GM19025 (cell line): Measurements from ENCODE around the gene ELMO1.

Experiments
- ATAC-seq: cut with Tn5 transposase; IDR thresholded peaks from one replicate; pipeline ENCODE4 v1.9.1; 2021; ENCODE audit warnings: mild to moderate bottlenecking, low read depth, moderate library complexity; ENCODE audit not compliant: unreplicated experiment

The ELMO1 gene

DNA sequence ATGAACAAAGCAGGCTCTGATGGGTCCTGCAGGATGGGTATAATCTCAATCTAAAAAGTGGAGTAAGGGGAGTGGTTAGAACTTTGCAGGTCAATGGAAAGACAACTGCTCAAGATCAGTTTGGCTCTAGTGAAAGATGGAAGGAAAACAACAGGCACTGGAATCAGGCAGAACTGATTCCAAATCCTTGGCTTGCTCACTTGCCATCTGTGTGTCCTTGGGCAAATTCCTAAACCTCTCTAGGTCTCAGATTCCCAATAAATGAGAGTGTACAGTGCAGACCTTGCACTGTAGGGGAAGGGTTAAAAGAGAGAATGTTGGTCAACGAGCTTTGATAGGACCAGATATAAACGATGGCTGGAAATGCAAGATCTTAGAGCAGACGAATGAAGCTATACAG is 538.3 kb downstream of the ELMO1 start:
- no peak for ATAC-seq

DNA sequence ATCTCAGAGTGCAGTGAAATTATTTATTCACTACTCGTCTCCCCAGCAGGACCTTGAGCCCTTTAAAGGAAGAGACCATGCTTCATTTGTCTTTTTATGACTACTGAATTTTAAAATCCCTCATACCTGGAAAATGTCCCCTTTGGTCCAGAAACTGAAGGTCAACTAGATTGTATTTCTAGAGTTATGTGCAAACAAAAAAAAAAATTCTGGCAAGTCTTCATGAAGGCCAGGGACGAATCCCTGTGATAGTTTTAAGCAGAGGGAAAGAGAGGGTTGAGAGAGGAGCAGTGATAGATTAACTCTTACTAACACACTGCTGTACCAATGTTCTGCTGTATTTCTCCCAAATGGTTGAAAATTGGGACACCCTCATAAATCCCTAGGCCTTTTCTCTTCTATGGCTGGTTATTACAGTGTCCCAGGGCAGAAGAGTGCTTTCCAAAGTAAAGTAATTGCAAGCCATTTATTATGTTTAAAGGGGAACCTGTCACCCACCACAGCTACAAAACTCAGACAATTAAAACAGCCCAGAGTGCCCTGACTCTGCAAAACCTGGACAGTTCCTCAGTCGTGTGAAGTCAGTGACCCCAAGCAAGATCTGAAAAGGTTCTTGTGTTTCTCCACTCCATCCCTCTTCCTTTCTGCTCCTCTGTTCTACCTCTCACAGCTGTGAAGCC is 541.6 kb downstream of the ELMO1 start:
- ATAC-seq = no peak

DNA sequence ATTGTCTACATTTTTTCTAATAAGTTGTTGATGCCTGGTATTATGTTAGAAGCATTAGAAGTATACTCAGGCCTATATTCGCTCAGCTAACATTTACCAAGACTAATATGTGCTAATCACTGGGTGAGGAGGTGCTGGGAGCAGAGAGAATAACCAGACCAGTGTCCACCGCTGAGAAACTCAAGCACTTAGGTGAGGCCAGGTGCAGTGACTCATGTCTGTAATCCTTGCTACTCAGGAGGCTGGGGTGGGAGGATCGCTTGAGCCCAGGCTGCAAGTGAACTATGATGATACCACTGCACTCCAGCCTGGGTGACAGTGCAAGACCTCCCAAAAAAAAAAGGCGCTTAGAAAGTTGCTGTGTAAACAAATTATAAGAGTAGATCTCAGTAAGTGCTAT is 542.2 kb downstream of the ELMO1 start:
- ATAC-seq = no peak

DNA sequence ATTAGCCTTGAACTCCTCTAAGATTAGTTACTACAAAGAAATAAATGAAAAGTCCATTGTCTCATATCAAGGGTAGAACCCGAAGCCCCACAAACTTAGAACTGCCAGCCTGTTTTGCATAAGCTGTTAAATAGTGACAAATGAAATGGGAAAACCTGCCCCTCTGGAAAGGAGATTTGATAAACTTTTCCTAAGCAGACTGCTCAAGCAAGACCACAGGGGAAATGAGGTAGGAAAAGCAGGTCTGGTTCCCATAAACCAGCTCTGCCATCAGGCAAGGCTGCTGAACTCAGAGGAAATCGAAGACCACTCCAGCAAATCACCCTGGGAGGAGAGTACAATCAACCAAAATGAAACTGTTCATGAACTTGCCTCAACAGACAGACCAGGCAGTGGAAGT is 542.8 kb downstream of the ELMO1 start:
- no peak for ATAC-seq

DNA sequence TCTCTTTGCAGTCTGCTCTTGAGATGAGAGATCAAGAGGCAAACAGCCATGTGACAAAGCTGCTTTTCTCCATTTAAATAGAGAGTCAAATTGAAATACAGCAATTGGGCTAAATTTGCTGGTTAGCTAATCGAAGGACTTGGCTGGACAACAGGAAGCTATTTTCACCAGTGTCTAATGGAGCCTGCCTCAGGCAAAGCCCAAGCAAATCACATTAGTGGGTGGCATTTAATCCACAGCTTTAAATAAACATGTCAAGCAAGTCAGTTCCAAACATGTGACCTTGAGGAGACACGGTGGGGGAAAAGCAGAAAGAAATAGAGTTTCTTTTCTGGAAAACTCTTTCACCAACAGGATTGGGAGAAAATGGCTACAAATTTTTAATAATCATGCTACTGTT is 543.9 kb downstream of the ELMO1 start:
- no peak for ATAC-seq

DNA sequence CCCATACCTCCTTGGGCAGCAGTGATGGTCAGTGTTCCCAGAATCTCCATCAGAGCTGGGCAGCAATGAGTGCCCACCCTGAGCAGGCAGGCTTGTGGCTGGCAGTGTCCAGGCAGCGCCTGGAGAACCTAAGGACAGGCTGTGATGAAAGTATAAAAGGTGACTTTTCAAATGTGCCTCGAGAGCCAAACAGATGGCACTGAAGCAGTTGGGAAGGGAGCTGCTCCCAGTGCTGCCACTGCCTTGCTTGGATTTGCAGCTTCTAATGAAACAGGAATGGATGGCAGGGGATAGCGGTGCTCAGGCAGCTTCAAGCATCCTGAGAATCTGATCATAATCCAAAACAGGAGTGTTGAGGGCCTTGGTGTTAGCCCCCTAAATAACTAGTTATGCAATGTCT is 544.6 kb downstream of the ELMO1 start:
- no peak for ATAC-seq

DNA sequence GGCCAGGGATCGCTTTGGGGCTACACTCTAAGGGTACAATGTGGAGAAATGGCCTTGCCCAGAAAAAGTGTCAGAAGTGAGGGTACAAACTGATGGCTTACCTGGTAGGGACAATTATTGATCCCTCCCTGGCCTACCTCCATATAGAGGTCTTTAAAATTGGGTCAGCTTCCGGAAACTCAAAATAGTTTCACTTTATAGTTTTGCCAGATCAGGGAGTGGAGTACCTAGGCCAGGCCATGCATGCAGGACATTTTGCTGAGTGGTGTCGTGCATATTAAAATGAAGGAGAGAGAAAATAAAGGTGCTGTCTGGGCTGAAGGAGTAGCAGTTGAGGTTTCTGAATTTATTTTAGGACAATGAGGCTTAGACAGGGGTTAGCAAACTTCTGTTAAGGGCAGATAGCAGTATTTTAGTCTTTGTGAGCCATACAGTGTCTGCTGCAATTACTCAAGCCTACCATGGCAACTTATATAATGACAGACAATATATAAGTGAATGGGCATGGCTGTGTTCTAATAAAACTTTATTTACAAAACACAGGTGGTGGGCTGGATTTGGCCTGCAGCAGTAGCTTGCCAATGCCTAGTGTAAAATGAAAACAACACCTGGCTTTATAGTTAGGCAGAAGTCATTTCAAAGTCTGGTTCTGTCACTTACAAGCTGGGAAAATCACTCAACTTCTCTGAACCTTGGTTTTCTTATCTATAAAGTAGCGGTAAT is 547.5 kb downstream of the ELMO1 start:
- ATAC-seq = no peak

DNA sequence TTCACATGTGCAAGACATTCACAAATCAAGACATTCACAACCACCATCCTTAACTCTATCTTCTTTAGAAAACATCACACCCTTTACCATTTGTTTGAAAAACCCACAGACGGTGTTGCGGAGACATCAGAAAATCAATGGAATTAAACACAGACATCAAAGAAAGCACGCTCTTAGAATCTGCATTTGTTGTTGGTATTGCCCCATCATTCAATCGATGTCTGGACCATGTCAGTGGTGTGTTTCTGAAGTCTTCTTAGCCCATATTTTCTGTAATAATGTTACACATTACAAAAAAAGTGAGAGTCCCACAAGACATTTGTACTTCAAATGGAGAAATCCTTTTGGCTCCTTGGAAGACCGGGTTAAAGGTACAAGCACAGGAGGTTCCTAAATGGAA is 550.5 kb downstream of the ELMO1 start:
- no peak for ATAC-seq

DNA sequence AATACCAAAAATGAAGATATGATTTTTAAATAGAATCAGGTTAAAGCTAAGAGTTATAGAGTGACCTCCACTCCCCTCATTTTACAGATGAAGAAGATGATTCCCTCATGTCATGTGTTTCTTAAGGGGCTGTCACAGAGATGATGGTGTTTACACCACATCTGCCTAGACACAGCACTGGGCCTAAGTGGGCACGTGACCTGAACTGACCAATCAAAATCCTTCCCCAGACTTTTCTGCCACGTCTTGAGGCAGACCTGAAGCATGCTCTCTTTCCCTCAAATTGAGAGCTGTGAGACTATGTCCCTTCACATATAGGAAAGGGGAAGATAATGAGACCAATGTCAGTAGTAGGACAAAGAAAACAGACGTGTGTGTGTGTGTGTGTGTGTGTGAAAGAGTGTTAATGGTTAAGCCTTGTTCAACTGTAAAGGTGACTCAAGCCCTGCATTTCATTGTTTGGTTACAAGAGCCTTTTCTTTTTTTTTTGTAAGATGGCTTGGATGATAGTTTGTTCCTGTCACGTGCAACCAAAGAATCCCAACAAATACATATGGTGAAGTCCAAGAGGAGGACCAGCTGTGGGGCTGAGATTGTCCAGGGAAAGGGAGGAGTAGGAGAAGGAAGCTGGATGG is 551.6 kb downstream of the ELMO1 start:
- ATAC-seq = no peak

DNA sequence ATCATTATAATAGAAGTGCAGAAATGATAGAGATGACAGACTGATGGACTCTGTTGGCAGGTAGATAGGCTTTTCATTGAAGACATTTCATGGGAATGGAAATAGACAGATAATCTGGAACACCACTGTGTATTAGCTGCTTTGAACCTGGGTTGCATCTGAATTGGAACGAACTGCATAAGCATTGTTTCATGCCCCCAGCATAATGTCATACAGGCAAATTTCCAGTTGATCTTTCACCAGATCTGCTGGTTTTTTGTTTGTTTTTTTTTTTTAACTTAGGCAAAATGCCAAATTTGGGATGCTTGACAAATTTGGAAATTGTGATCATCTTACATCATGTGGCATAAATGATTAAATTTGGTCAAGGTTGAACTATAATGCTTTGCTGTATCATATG is 552.2 kb downstream of the ELMO1 start:
- ATAC-seq = no peak

DNA sequence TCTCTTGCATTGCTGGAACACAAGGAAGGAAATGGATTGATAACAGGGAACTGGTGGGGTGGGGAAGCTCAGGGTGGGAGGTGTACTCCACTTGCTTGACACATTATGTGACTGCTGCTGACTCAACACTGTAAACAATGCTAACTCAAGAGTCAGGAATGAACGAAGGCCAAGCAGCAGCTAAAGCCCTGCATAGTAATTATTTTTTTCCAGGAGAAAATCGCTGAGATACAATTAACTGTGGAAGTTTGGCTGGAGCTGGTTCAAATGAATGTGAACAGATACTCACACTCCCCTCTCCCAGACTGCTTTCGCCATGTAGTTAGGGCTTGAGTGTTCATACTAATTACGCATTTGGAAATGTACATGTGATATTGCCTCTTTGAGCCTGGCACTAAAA is 553.5 kb downstream of the ELMO1 start:
- no peak for ATAC-seq

DNA sequence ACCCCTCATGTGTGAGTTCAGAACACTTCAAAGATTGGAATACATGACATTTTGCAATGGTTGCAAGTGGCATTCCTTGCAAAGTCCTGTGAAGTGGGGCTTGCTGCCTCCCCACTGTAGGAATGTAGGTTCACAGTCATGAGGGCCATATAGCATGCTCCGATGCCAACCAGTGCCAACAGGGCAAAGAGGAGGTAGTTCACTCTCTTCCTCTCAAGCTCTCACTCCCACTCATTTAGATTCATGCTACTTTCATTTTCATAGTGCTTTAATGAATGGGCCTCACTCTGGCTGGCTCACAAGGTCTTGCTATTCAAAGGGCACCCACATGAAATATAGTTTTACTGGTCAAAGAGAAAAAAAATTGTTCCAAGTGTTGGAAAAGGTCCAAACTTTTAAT is 554.5 kb downstream of the ELMO1 start:
- no peak for ATAC-seq

DNA sequence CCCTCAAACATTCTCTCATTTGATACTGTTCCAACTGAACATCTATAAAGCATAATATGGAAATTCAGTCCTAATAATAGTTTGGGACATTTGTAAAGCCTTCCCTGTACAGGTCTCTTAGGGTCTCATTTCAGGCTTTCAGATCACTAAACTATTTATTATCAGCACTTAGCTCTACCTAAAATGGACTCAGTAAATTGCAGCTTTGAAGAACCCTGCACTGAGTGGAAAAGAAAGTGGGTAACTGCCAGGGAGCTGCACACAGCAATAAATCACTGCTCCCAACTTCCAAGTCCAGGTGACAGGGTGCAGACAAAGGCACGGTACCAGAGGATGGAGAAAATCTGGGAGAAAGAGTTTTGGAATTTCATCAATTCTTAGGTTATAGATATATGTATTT is 559.5 kb downstream of the ELMO1 start:
- ATAC-seq = no peak

DNA sequence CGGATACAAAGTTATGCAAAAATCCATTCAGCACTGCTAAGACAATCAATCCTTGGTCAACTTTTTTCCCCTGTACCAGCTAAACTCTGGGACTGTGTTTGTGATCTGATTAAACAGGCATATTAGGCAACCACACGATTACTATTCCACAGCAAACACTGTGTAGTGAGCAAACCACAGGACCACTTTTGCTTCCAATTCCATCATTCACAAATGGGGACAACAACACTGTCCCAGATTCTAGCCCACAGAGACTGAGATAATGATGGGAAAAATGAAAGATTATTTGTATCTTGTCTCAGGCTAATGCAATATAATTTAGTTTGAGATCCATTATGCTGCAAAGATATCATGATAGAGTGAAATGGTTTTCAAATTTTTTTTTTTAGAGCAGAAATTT is 560.7 kb downstream of the ELMO1 start:
- no peak for ATAC-seq

DNA sequence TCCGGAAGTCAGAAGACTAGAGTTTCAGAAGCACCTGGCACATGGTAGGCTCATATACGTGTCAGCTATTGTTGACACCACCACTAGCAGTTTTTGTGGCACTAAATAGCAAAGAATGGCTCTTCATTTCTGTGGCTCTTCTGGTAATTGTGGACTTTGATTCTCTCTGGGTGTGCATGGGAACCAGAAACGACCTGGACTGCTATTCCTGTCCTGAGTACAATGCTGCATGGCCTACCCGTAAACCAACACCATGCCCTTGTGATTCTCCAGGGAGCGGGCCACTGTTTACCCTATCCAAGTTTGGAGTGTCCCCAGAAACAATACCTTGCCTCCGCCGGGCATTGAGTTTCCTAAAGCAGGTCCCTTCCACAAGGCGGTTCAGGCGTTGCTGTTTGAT is 561.4 kb downstream of the ELMO1 start:
- ATAC-seq = no peak

DNA sequence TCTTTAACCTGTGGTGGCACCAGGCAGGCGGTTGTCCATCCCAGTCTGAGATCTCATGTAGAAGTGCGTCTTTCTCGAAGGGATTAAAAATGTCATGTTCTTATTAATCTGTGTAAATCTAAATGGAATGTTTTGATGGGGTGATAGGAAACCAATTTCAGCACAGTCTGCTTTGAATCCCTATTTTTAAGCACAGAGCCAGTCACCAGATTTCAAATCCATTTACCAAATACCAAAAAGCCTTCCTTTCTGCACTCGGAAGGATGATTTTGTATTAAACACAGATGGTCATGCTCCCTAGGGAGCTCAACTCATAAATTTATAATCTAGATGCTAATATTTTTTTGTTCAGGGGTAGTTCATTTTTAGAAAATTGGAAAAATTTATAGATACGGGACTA is 563.8 kb downstream of the ELMO1 start:
- ATAC-seq = no peak

DNA sequence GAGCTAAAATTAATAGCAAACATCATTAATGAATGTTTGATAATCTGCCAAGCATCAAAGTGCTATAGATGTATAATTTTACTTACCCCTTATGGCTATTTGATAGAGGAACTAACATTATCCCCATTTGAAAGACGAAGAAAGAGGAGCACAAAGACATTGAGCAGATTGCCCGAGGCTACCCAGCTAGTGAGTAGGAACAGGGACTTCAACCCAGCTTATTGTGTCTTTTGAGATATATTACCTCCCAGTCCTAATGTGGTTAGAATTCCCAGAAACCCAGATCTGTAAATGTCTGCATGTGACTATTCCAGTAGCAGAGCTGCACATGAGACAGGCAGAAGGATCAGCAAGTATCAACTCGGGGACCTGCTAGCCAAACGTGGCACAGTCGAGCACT is 564.3 kb downstream of the ELMO1 start:
- ATAC-seq = no peak

DNA sequence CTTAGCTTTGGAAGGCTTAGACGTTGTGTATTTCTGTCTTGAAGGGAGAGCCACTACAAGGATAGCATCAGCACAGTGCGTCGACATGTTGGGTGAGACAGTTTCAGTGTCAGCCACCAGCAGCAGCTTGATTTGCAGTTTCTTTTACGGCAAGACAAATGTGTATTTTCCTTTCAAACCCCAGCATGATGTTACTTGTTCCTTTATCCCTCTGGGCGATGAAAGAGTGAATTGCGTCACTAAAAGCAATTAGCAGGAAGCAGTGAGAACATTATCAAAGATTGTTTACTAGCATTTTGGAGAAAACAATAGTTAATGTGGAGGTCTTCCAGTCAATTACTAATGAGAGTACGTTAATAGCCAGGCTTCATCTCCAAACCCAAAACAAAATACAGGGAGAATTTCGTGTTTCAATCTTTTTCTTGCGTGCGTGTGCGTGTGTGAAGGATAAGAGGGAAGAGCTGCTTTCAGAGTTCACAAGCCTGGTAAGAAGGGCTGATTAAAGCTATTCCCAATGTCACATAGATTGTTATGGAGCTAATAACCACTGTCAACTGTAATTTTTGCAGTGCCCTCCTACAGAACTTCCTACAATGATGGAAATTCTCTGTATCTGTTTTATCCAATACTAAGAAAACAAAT is 567.3 kb downstream of the ELMO1 start:
- no peak for ATAC-seq

DNA sequence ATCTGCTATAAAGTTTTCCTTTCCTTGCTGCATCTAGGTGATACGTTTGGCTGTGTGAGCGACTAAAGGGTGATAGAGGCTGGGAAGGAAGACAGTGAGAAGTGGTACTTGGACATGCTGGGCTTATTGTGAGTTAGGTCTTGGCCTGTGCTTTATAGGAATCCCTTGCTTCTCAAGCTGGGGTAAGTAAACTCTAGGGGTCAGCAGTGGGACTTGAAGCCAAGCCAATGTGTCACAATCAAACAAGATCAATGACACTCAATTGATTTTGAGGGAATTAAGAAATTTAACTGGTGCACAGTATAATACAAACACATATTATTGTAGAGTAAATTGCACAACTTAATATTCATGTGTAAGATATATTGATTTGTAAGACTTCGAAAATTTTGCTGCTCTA is 568.6 kb downstream of the ELMO1 start:
- ATAC-seq = no peak

DNA sequence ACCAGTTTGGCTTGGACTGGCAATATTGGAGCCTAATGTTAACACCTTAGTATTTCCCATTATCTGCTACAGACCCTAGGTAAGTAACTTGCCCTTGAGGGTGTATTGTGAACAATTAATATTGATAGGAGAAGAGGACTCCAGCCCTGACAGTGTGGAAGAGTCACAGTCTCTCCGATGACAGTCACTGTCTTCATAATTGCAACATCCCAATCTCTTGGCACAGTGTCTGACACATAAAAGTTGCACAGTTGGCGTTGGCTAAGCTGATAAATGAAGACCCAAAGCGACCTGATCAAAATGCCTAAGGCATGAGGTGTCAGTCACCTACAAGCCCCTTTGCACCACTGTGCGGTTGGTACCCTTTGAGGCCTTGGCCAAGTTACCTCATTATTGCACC is 569.6 kb downstream of the ELMO1 start:
- no peak for ATAC-seq

DNA sequence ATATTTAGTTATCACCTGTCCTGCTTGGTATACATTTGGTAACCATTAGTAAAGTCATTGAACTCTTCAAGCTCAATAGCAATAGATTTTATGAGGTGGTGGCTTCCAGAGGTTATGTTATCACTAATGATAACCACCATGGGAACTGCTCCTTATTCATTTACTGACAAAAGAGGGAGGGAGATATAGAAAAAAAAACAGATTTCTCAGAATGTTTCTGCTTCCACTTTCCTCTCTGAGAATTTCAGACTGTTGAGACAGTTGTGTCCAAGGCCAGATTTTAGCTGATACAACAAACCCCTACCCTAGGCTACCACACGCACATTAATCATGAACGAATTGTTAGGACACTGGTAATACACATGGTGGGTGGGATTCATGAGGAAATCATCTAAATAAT is 570.4 kb downstream of the ELMO1 start:
- ATAC-seq = no peak

DNA sequence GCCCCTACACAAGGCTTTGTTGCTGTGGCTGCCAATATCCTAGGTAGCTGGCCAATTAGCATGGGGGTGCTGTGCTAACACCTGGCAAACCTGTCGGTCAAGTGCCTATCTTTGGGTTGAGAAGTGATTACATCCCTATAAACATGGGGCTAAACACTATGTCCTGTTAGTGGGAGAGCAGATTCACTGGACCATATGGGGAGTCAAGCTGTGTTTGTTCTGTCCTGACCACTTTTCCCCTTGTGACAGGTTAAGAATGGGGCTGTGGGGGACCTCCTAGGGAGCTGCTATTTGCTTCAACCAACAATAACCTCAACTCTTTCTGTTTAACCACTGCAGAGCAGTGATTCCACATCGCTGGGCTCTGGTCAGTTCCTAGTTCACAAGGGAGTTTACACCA is 572.9 kb downstream of the ELMO1 start:
- no peak for ATAC-seq
